GM18861 (cell line): ENCODE data around the gene SERPINB10.

Experiments
- ATAC-seq: cut with Tn5 transposase; IDR thresholded peaks from one replicate; pipeline ENCODE4 v1.9.1; 2021; ENCODE audit not compliant: unreplicated experiment

Gene SERPINB10, protein sequence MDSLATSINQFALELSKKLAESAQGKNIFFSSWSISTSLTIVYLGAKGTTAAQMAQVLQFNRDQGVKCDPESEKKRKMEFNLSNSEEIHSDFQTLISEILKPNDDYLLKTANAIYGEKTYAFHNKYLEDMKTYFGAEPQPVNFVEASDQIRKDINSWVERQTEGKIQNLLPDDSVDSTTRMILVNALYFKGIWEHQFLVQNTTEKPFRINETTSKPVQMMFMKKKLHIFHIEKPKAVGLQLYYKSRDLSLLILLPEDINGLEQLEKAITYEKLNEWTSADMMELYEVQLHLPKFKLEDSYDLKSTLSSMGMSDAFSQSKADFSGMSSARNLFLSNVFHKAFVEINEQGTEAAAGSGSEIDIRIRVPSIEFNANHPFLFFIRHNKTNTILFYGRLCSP

DNA sequence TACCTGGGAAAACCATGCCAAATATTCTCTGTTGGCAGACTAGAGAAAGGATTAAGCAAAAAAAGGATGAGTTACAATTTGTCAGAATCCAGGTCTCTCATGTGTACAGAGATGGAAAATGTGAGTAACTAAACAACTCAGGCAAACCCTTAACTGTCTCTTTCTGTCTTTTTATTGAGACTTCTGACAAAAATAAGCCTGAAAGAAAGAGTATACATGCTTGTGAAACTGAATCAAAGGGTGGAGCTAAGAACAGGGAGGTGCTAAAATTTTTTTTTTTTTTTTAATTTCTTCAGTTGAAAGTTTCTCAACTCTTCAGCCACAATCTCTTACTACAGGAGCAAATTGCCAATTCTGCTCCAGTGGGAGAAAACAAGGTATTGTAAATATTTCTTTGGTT lies at the start of gene SERPINB10:
Gene SERPINB10, plus strand, starts transcription at position 295 of the 400 bp plus-strand sequence. CDS start 7,553 bp downstream, outside the sequence.
- ATAC-seq, result peak; percentile 58

- ATAC-seq, result no peak
These were observed 49.3 kb upstream of the SERPINB10 start for GRCh38 chr18:63858456-63858855.

DNA sequence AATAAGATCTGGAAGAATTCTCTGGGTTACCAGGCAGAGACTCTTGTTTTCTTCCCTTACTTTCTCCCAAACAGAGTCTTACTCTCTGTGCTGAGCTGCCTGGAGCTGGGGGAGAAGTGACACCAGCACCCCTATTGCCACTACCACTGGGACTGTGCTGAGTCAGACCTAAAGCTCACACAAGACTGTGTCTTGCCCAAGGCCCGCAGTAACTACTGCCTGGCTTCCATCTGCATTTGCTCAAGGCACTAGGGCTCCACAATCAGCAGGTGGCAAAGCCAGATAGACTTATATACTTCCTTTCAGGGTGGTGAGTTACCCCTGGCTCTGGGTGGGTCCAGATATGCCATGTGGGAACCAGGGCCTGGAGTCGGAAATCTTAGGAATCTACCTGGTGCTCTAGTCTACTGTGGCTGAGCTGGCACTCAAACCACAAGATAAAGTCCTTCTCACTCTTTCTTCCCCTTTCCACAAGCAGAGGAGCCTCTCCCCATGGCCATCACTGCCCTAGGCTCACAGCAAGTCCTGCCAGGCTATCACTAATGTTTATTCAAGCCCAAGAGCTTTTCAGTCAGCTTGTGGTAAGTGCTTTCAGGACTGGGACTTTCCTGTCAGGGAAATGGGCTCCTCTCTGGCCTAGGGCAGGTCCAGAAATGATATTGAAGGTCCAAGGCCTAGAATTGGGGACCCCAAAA lies 47.8 kb upstream of the SERPINB10 start:
- no peak for ATAC-seq

DNA sequence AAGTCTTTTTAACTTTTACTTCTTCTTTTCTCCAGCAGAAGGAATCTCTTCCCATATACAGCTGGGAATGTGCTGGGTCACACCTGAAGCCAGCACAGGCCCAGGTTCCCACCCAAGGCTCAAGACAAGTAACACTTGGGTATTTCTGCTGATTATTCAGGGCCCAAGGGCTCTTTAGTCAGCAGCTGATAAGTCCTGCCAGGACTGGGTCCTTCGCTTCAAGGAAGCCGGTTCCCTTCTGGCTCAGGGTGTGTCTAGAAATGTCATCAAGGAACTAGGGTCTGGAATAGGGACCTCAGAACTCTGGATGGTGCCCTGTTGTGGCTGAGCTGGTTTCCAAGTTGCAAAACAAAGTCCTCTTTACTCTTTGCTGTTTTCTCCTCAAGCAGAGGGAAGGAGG lies 47.2 kb upstream of the SERPINB10 start:
- ATAC-seq, result no peak

GRCh38 chr18:63867368-63868125 lies 40.2 kb upstream of the SERPINB10 start:
- ATAC-seq, result no peak

GRCh38 chr18:63868546-63868945 lies 39.2 kb upstream of the SERPINB10 start:
- ATAC-seq, result no peak

GRCh38 chr18:63869374-63869773 lies 38.4 kb upstream of the SERPINB10 start:
- ATAC-seq, result no peak

DNA sequence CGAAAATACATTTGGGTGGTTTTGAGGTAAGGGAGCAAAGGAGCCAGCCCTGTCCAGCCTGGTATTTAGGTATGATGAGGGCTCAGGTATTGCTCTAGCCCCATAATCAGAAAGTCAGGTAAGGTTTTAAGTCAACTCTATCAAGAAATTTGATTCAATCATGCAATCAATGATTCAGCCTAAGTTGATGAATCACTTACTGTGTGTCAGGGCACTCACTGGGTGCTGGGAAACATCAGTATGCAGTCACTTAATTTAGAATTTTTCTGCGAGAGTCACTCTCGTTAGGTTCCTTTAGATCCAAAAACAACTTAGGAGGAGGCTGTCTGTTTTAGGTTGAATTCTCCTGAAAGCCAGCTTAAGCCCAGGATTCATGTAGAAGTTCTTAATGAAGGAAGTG lies 37.9 kb upstream of the SERPINB10 start:
- ATAC-seq, result no peak

DNA sequence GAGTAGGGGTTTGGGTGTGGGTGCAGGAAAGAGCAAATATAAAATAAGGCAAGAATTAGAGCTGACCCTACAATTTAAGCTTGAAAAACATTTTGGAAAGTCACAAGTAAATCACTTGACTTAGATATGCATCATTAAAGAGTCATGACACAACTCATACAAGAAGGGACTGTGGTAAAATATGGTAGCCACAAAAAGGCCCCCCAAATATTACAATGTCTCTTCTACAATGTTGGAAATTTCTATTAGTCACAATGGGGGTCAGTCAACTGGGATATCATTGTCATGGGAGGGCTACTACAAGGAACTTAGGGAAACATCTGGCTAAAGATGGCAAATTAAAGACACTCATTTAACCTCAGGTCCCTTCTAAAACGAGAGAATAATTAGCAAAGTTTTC lies 35.9 kb upstream of the SERPINB10 start:
- ATAC-seq, result no peak

GRCh38 chr18:63872586-63872985 lies 35.2 kb upstream of the SERPINB10 start:
- no peak for ATAC-seq

- no peak for ATAC-seq
These were observed 29.4 kb upstream of the SERPINB10 start for GRCh38 chr18:63878343-63878742.

GRCh38 chr18:63878925-63879324 lies 28.8 kb upstream of the SERPINB10 start:
- ATAC-seq, result no peak

- no peak for ATAC-seq
These were observed 28.0 kb upstream of the SERPINB10 start for GRCh38 chr18:63879709-63880108.

GRCh38 chr18:63881851-63882250 lies 25.9 kb upstream of the SERPINB10 start:
- ATAC-seq, result no peak

DNA sequence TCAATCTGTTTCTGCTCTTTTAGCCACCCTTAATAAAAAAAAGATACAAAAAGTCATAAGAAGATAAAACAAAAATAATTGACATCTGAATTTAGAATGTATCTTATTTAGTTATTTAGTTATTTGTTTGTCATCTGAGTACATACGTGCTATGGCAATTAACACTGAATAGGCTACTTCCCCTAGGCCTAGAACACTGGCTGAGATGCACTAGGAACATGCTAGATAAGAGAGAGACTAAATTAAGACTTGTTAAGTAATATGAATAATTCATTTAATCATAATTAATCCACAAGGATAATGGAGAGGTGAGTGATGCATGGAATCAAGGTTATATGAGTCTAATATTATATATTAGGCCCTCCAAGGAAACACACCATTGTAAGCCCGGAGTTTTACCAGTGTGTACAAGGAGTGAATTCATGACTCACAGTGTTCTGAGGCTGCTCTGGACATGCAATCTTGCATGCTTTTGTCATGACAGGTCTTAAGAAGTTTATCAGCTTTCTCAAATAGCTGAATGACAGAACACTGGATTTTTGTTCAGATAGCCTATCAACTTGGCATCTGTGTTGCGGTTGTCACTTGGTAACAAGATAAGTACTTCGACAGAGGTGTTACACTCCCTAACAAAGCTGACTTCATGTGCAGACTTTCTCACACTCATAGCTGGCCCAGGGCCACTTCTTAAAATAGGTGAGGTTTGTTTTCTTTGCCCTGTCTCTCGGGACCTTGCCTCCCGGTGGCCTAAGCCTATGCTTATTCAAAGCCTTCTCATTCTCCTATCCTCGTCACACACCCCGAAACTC lies 25.2 kb upstream of the SERPINB10 start:
- ATAC-seq, result no peak

DNA sequence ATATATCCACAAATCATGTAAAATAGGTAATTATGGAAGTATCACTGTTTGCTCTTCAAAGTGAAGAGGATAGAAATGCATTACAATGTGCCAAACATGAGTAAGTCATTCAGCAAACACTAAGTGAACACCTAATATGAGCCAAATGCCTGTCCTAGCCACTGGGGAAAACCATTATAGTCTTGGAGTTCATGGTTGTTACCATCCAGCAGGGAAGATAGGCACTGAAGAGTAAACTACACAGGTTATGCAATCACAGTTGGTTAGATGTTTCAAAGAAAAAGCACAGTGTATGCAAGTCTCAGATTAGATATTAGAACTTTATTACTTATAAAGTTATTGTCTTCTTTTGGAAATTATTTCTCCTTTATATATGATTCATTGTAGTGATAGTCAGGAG lies 24.1 kb upstream of the SERPINB10 start:
- ATAC-seq, result no peak

- ATAC-seq, result no peak
These were observed 20.3 kb upstream of the SERPINB10 start, which contains the start of gene SERPINB2 for GRCh38 chr18:63887424-63887823. Gene SERPINB2 (plus strand): TSS chr18:63887705. CDS start chr18:63891445, 3,740 bp downstream.

DNA sequence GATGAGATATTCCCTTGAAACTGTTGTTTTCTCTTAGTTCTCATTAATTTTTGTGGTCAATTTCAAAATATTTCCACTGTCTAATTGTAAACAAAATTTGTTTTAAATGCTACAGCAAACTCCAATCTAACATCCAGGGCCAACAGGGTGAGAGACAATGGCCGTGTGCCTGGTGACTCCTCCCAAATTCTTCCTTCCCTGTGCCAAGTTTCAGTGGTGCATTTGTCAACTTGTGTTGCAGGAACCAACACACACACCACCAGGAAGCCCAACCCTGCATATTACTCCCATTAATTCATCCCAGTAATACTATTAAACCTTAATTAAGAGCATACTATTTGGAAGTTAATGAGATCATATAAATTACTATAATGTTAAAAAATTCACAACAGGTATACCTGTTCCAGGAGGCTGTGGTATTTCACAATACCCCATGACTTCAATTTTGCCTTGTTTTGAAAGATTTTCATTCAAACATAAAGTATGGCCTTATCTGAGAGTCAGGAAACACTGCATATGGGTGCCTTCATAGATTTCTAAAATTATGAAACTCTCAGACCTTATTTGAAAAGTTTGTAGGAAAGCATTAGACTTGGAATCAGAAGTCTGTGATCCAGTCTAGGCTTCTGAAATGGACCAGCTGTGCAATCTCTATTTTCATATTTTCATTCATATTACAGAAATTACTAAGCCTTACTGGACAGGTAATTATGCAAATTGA lies 19.1 kb upstream of the SERPINB10 start:
- no peak for ATAC-seq

DNA sequence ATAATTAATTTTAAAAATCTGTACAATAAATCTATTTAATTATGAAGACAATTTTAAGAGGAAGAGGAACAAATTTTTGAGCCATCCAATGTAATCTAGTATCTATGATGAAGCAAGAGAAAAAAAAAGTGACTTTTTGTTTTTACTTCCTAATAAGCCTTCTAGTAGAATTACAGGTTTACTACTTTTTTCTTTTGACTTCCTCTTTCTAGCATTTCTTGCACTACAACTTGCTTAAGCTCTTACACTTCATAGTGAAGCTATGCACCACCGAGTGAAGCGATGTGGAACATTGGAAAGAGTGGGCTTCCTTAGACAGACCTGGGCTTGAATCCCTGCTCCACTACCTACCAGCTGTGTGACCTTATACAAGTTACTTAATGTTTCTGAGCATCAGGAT lies 18.1 kb upstream of the SERPINB10 start:
- ATAC-seq, result no peak
